Measurements from ENCODE around the gene CD44. TPM values are rescaled to one million over a fixed set of nuclear protein-coding genes. Genes with fewer than 3 reads are reported as not detected.

CD44 gene
- total RNA-seq, 4 donors from 2014 or later: 861 to 1,282 (median 914) TPM

DNA sequence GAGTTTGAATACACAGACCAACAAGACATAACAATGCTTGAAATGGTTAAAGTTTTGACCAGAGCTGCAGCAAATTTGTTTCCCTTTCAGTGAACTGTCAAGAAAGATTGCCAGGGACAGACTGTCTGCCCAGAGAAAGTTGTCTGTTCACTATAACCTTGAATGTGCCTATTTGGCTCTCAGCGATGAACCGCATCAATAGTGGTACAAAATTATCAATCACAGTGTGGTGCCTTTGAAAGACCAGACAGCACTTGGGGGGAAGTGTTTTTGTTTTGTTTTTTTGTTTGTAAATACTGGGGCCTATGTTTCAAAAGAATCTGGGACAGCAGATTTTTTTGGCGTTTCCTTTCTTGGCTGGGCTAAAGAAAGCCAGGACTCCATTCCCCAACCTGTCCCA, 123.1 kb downstream of the CD44 start:
- TF ChIP-seq POLR2A (IDR thresholded peaks at IDR 0.05) (no peak), CTCF (IDR thresholded peaks at IDR 0.05) (no peak)
- no peak overlapping the region for H3K4me3 ChIP-seq (ENCODE audit: low read depth, poor library complexity, severe bottlenecking)
- intact Hi-C loops (cut with DNase I; ENCODE audit: low total_unique reads): no loop called here
- 86 to 90% methylated on average over 3 of the region's 3 CpGs for WGBS, 2 donors
- no peak for DNase-seq (ENCODE audit: low spot score in 2 of 2)

DNA sequence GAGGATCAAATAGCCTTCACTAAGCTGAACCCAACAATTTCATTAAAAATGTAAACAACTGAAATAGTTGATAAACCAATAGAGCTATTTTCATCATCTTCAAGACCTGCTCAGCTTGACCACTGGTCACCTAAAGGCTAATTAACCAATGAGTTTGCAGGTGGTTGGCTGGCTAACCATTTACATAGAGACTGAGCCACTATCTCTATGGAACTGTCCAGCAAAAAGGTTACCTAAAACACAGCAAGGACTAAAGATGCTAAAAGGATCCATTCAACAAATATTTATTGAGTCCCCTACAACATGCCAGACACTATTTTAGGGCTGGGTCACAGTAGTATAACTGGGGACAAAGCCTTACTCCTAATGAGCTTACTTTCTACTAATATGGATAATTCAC, 123.8 kb downstream of the CD44 start:
- TF ChIP-seq POLR2A (IDR thresholded peaks at IDR 0.05) (no peak), CTCF (IDR thresholded peaks at IDR 0.05) (no peak)
- no peak for DNase-seq (ENCODE audit: low spot score in 2 of 2)
- intact Hi-C loops (cut with DNase I; ENCODE audit: low total_unique reads): no loop called here
- H3K4me3 ChIP-seq (ENCODE audit: low read depth, poor library complexity, severe bottlenecking): no peak overlapping the region

GRCh38 chr11:35265755-35266454, 126.9 kb downstream of the CD44 start:
- no peak for DNase-seq (ENCODE audit: low spot score in 2 of 2)
- no peak for TF ChIP-seq POLR2A (IDR thresholded peaks at IDR 0.05)
- TF ChIP-seq CTCF (IDR thresholded peaks at IDR 0.05): no peak
- H3K4me3 ChIP-seq (ENCODE audit: low read depth, poor library complexity, severe bottlenecking): no peak overlapping the region
- 84 to 85% methylated on average over 3 of the region's 3 CpGs for WGBS, 2 donors
- intact Hi-C loops (cut with DNase I; ENCODE audit: low total_unique reads): no loop called here

DNA sequence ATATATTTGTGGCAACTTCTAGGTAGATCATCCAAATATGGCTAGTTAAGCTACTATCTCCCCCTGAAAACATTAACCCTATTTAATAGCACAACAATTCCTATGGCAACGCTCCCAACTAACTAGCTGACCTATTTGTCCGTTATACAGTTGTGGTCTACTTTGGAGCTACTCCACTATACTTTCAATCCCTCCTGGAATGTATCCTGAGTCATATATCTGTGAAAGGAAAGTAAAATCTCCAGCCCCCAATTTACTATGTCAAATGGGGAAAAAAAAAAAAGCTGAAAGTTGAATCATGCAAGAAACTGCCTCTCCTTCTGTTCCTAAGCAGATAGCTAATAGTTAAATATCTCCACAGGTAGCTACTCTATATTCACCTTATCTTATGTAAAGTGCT, 128.5 kb downstream of the CD44 start:
- DNase-seq (ENCODE audit: low spot score in 2 of 2): no peak
- no peak overlapping the region for H3K4me3 ChIP-seq (ENCODE audit: low read depth, poor library complexity, severe bottlenecking)
- intact Hi-C loops (cut with DNase I; ENCODE audit: low total_unique reads): no loop called here
- TF ChIP-seq POLR2A (IDR thresholded peaks at IDR 0.05): no peak
- WGBS, 2 donors: 91 to 93% methylated on average over 2 of the region's 2 CpGs

DNA sequence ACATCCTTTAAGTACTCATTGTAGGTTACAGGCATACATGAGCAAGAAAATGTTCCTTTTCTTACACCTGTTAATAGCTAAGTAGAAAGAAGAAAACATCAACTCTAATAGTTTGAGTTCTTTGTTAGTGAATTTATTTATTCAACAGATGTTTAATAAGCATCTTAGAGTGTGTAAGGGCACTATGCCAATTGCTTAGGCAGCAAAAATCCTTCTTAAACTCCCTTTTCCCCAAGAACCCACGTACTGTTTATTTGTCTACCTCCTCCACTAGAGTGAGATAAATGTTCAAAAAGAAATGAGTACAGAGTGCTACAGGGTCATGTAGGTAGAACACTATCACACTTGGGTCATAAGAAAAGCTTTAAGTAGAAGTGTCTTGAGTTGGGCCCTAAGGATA, 131.4 kb downstream of the CD44 start:
- intact Hi-C loops (cut with DNase I; ENCODE audit: low total_unique reads): no loop called here
- no peak overlapping the region for H3K4me3 ChIP-seq (ENCODE audit: low read depth, poor library complexity, severe bottlenecking)
- DNase-seq (ENCODE audit: low spot score in 2 of 2): no peak
- WGBS, 2 donors: 63 to 68% methylated on average over 1 of the region's 1 CpG
- no peak for TF ChIP-seq CTCF (IDR thresholded peaks at IDR 0.05)
- TF ChIP-seq POLR2A (IDR thresholded peaks at IDR 0.05): no peak

GRCh38 chr11:35271031-35271430, 132.1 kb downstream of the CD44 start:
- DNase-seq (ENCODE audit: low spot score in 2 of 2): no peak
- WGBS, 2 donors: 79 to 87% methylated on average over 3 of the region's 3 CpGs
- no peak overlapping the region for H3K4me3 ChIP-seq (ENCODE audit: low read depth, poor library complexity, severe bottlenecking)
- intact Hi-C loops (cut with DNase I; ENCODE audit: low total_unique reads): no loop called here
- TF ChIP-seq CTCF (IDR thresholded peaks at IDR 0.05) (no peak), POLR2A (IDR thresholded peaks at IDR 0.05) (no peak)

All from lower leg skin (tissue), 4 donors.